ENCODE data around the gene NCOR2.
"Not testable (repeated sequence)": the region's sequence is repeated elsewhere in the genome, so short reads cannot be mapped to it uniquely, and the experiment has no call there.

NCOR2 gene

GRCh38 chr12:124601706-124602105, 34.3 kb upstream of the NCOR2 start:
- DNase-seq (ENCODE audit: low read depth in 3 of 3), result no peak

- no peak for DNase-seq (ENCODE audit: low read depth in 3 of 3)
These were observed 31.9 kb upstream of the NCOR2 start for GRCh38 chr12:124599074-124599999.

DNA sequence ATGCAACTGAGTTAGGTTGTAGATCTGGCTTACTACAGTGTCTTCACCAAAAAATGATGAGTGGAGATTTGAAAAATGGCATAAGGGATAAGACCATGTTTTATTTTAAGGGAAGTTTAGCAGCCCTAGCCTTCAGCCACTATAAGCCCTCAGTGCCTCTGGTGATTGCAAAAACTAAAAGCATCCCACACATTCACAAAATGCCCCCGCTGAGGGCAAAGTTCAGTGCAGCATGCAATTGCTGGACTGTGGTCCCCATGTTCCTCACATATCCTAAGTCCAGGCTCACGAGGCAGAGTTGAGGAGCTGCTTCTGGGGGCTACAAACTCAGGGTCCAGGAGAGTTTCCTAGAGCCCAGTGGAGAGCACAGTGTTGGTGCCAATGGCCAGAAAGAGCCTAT, 29.6 kb upstream of the NCOR2 start:
- DNase-seq (ENCODE audit: low read depth in 3 of 3), result no peak

DNA sequence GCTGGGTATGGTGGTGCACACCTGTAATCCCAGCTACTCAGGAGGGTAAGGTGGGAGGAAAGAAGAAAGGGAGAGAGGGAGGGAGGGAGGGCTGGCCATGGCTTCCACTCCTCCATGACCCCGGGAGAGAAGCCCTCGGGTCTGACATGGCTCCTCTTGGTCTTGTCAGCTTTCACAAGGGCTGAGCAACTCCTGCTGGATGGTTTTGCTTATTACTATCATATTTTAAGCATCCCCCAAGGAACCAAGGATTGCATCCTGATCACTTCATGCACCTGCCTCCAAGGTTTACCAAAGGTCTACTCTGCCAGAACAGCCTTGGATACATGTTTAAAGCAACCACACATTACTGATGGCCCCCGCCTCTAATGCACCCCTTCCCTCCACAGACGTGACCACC, 28.0 kb upstream of the NCOR2 start:
- no peak for DNase-seq (ENCODE audit: low read depth in 3 of 3)

GRCh38 chr12:124594851-124595250, 27.4 kb upstream of the NCOR2 start:
- DNase-seq (ENCODE audit: low read depth in 3 of 3), result no peak

DNA sequence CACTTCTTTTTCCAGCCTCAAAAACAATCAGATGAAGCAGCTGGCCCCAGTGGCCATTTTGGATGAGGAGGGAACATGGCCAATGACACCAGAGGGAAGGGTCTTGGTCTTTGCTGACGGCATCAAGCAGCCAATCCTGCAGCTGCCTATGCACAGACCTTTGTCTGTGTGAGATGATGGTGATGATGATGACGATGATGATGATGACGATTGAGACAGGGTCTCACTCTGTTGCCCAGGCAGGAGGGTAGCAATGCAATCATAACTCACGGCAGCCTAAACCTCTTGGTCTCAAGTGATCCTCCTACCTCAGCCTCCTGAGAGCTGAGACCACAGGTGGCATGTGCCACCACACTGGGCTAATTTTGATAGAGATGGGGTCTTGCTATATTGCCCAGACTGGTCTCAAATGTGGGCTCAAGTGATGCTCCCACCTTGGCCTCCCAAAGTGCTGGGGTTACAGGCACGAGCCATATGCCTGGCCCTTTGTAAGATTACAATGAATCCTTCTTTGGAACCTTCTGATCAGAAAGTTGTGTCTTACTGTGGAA, 26.5 kb upstream of the NCOR2 start:
- no peak for DNase-seq (ENCODE audit: low read depth in 3 of 3)

DNA sequence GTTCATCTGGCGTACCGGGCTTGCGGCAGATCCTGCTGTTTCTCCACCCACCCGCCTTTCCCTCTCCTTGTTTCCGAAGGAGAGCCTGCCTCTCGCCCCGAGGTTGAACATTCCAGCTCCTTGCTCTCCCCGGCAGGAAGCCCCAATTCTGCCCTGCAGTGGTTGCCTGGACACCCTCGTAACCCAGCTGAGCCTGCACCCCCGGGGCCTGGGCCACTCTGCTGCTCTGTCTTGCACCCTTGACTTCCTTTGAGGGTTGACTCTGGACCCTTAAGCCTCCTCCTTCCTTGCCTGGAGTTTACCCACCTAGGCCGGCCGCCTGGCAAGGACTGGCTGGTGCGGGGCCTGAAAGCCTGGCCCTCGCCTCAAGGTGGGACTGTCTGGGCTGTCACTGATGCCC, 25.8 kb upstream of the NCOR2 start:
- DNase-seq (ENCODE audit: low read depth in 3 of 3), result no peak

- DNase-seq (ENCODE audit: low read depth in 3 of 3), result no peak
These were observed 25.2 kb upstream of the NCOR2 start for GRCh38 chr12:124592481-124593160.

DNA sequence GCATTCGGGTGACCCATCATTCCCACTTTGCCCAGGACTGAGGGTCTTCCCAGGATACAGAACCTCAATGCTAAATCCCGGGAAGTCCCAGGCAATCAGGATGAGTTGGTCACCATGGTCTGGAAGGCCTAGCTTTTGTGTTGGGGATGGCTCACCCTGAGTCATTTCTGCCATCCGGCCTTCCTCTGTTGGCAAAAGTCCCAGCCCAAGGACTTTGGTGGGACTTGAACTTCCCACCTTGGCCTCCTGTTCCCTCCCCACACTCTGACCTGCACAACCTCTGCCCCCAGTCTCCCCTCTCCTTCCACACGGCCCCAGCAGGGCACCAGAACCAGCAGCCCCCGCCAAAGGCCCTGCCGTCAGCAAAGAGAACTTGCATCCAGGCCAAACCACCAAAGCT, 24.6 kb upstream of the NCOR2 start:
- no peak for DNase-seq (ENCODE audit: low read depth in 3 of 3)

GRCh38 chr12:124590447-124590846, 23.0 kb upstream of the NCOR2 start:
- no peak for DNase-seq (ENCODE audit: low read depth in 3 of 3)

GRCh38 chr12:124588751-124589267, 21.4 kb upstream of the NCOR2 start:
- peak in 1 of 3 experiments; percentile 34 for DNase-seq (ENCODE audit: low read depth in 3 of 3)

GRCh38 chr12:124588018-124588634, 20.7 kb upstream of the NCOR2 start:
- DNase-seq (ENCODE audit: low read depth in 3 of 3), result no peak

DNA sequence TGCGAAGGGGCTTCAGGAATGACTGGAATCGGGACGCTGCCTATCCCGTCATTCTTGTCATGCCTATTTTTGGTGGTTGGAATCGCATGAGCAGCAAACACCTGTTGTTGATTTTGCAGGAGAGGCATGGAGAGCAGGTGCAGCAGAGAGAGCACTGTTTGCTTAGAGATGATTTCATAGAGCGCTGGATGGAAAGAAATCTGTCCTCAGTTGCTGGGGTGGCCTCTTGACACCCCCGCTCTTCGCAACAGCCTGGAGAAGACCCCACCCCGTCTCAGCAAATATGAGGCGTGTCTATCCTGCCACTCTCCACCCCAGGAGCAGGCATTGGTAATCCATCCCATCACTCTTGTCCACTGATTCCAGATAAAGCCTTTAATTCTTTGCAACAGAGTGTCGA, 19.3 kb upstream of the NCOR2 start:
- DNase-seq (ENCODE audit: low read depth in 3 of 3), result no peak

GRCh38 chr12:124584494-124584893, 17.1 kb upstream of the NCOR2 start:
- DNase-seq (ENCODE audit: low read depth in 3 of 3), result not testable (repeated sequence)

DNA sequence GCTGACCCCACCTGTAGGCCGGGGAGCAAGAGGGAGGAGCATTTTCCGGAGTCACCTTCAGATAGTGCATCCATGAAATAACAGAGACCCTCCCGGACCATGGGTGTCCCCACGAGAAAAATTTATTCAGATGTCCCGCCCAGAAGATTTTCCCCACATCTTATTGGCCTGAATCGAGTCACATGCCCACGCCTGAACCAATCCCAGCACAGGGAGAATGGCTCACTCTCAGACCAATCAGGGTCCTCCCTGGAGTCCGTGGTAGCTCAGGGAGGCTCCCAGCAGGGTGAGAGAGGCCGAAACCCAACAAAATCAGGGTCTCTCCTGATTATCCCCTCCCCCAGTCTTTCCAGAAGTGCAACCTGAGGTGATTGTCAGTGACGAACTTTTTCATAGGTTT, 16.4 kb upstream of the NCOR2 start:
- DNase-seq (ENCODE audit: low read depth in 3 of 3), result no peak

- no peak for DNase-seq (ENCODE audit: low read depth in 3 of 3)
These were observed 14.7 kb upstream of the NCOR2 start for GRCh38 chr12:124582108-124582424.

DNA sequence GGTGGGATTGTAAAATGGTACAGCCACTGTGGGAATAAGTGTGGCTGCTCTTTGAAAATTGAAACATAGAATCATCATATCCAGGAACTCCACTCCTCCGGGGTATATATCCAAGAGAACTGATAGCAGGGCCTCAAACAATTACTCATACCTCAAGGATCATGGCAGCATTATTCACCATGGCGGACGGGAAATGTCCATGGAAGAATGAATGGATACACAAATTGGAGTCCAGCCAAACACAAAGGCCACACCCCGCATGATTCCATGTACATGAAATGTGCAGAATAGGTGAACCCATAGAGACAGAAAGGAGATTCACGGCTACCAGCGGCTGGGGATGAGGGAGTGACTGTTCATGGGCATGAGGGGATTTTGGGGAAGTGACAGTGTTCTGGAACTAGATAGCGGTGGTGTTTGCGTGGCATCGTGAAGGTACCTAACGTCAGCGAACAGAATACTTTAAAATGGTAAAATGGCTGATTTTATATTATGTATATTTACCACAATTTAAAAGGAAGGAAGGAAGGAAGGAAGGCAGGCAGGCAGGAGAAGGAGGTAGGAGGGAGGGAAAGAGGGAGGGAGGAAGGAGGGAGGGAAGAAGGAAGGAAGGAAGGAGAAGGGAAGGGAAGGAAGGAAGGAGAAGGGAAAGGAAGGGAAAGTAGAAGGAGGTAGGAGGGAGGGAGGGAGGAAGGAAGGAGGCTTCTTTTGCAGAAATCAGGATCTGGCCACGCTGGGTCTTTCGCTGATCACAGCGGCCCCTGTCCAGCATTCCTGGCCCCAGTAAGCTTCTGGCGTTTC, 14.1 kb upstream of the NCOR2 start:
- DNase-seq (ENCODE audit: low read depth in 3 of 3), result no peak

GRCh38 chr12:124579921-124580517, 12.6 kb upstream of the NCOR2 start:
- no peak for DNase-seq (ENCODE audit: low read depth in 3 of 3)

- no peak for DNase-seq (ENCODE audit: low read depth in 3 of 3)
These were observed 11.4 kb upstream of the NCOR2 start for GRCh38 chr12:124578854-124579253.

DNA sequence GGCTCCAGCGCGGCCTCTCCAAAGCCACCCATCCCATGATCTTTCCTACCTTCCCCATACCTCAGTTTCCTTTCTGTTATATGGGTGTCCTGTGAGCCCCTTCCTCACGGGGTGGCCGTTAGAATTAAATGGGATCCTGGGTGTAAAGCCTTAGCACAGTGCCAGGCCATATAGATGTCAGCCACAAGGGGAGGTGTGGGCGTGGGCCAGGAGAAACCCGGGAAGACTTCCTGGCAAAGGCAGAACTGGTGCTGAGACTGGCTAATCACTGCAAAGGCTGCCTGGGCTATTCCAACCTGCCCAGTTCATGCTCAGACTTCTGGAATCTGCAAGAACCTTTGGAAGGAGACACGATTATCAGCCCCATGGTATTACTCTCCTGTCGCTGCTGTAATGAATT, 11.0 kb upstream of the NCOR2 start:
- DNase-seq (ENCODE audit: low read depth in 3 of 3), result no peak

DNA sequence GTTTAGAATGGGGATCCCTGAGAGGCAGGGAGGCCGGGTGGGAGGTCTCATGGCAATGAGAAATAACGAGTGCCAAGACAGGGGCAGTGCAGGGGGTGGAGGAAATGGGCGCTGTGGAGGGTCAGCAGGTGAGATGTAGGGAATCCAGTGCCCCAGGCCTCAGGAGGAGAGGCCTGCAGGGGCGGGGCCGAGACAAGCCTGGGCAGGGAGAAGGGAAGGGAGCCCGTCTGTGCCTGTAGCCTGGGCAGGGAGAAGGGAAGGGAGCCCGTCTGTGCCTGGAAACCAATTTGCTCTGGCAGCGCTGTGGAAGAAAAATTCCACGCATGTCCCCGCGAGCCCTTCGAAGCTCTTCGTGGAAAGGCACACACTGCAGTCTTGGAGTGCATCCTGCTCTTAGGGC, 10.6 kb upstream of the NCOR2 start:
- DNase-seq (ENCODE audit: low read depth in 3 of 3), result no peak
